HG03139 (cell line): ENCODE data around the gene DUOXA1.

ENCODE experiments used
- ATAC-seq: cut with Tn5 transposase; IDR thresholded peaks from one replicate; pipeline ENCODE4 v1.9.1; 2021; ENCODE audit not compliant: unreplicated experiment

The DUOXA1 gene

DNA sequence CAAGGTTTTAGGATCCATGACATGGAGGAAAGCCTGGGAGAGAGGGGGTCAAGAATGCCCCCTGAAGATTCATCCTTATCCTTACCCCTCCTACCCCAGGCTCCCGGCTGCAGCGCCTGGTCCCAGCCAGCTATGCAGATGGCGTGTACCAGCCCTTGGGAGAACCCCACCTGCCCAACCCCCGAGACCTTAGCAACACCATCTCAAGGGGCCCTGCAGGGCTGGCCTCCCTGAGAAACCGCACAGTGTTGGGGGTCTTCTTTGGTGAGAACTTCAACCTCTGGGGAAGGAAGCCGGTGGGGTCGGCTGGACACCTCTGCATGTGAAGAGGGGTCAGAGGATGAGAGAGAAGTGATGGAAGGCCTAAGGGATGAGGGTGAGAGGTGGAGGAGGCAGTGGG lies 4.4 kb upstream of the DUOXA1 start:
- no peak for ATAC-seq

DNA sequence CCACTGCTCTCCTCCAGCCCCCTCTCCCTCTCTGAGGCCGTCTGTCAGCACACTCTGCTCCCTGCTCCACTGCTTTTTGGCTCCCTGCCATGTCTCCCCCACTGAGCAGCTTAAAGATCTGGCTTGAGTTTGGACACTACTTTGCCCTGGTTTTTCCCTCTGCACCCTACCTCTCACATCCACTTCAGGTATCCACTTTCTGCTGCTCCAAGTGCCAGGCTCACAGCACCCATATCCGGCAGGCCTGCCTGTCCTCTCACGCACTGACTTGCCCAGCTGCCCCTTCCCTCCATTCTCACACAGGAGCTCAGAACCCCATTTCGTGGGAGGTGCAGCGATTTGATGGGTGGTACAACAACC lies 3.9 kb upstream of the DUOXA1 start:
- no peak for ATAC-seq

DNA sequence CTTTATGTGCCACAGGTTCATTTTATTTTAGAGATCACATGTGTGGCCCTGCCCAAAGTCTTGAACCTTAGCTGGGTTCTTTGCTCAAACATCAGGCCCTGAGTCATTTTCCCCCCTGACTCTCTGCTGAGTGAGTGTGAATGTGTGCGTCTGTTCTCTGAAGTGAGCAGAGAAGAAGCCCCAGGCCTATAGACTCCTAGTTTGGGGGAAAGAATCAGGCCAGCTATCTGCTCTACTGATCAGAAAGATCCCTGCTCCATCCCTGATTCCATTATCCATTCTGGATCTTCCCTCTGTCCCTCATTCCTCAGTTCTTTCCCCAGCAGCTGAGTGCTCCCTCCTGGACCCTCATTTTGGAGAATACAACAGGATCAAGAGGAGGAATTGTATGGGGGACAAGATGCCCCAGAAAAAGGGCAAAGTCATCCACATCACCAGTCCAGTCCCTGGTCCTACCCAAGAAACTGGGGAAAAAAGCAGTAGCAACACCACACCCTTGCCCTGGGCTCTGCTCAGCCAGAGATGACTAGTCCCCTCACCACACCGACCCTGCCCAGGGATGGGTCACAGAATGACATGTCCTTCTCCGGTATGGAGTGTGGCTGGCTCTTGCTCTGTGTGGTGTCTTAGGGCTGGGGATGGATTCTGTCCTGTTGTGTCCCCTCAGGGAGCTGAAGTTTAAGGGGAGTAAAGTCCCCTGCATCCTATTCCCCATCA lies 3.3 kb upstream of the DUOXA1 start:
- no peak for ATAC-seq

DNA sequence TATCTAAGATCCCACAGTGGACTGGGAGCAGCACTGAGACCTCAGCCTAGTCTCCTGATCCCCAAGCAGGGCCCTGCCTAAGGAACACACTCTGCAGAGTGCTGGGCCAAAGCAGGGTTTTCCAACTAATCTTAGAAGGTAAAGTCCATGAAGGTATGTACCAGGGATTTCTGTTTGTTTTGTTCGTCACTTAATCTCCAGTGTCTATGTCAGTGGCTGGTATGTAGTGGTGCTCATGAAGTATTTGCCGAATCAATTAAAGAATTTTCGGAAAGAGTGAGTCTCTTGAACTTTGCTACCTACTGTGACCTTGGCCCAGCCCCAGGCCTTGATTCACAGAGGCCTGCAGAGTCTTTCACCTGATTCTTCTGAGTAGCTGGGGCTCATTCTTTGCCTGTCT lies 1.8 kb upstream of the DUOXA1 start:
- ATAC-seq: no peak

DNA sequence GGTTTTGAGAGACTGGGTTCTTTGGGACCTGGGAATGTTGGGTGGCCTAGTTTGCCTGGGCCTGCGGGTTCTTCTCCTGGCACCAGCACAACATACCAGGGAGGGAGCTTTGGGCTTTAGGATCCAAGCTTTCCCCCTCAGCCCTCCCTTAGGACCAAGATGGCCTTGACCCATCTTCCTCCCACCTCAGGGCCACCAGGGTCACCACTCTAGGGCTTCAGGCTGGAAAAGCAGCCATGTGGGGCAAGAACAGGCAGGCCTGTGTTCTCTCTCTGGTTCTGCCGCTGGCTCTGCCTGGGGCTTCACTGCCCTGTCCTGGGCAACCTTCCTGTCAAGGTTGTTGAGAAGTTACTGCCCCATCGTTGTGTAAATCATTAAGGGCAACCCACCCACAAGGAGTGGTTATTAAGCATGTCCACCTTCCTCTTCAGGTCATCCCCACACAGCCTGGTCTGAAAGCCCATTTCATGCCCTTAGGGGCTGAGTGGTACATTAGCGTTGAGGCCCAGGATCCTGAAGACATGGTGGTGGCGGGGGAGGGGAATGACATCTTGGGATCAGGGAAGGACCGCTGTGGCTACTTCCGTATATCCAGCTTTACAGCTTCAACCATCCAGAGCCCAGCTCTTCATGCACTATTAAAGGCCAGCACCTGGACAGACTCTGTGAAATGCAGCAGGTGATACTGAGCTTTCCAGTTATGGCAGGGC lies 767 bp upstream of the DUOXA1 start:
- ATAC-seq: no peak

DNA sequence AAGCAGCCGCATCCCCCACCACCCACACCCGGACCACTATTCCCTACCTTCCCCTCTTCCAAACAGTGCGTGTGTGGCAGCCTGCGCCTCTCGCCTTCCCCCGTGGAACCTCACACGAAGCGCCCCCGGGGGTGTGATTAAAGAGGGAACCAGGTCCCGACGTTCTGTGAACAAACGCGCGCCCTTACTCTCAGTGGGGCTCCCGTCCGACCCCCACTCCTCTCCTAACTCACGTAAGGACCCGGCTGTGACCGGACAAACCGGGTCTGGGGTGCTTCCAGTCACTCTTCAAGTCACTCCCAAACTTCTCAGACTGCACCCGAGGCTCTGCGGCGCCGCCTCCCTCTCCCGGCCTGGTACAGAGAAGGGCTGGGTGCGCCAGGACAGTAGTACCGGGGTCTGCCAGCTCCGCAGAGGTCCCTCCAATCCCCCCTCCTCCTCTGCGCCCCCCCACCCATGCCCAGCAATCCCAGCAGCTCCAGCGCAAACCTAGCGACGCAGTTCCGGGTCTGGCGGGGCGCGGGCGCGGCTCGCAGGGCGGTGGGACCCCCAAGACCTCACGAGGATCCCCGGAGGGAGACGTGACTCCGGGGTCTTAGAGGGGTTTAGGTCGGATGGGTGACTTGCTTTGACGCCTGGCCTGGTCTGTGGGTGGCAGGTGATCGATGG lies 574 bp downstream of the DUOXA1 start:
- ATAC-seq: no peak

DNA sequence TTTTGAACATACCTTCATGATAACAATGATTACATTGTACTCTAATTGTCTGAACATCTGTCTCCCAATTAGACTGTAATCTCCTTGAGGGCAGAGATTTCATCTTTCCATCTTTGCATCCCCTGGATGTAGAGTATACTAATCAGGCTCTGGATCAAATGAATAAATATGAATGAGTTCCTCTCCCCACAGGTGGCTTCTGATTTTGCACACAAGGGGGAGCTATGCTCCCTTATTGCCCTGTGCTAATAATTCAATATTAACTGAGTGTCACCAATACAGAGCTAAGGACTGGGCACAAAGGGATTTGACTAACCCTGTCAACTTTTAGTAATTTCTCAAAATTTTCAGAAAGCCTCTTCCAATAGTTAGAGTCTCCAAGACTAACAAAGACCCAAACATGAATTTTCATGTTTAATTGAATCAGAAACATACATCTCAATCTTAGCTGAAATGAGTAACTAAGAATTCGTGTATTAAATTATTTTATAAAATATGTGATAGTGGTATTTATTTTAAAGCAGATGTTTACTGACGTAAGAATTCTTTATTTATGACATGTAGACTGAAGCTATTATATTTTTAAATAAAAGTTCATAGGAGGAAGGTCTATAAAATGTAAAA lies 3.0 kb downstream of the DUOXA1 start:
- ATAC-seq: no peak

DNA sequence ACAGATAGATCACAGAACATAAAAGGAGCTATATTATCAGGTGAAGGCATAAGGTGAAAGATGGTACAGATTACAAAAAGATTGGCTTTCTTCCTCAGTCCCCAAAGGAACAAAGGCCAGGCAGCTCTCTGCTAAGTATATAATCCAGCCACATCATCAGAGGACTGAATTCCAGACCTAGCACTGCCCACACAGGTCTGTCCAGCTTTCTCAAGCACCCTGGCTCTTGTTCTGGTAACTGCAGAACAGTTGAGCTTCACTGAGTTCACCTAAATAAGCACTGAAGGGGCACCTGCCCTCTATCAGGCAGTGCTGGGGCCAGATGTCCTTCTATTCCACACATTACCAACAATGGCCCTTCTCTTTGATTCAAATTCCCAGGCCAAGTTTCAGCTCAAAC lies 6.3 kb downstream of the DUOXA1 start:
- no peak for ATAC-seq

DNA sequence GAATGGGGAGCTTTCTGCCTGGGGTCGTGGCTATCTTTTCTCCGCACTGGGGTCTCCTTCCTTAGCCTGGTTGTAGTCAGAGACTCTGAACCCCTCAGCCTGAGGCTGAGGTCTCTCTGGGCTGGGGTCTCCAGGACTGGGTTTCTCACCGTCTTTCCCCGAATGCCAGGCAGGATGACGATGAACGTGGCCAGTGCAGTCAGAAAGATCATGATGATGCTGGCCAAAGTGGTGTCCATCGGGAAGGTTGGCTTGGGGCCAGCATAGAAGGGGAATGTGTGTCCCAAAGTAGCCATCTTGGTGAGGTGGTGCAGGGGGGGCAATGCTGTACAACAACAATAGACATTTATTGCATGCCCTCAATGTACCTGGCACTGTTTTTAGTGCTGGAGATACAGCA lies 7.0 kb downstream of the DUOXA1 start:
- no peak for ATAC-seq

DNA sequence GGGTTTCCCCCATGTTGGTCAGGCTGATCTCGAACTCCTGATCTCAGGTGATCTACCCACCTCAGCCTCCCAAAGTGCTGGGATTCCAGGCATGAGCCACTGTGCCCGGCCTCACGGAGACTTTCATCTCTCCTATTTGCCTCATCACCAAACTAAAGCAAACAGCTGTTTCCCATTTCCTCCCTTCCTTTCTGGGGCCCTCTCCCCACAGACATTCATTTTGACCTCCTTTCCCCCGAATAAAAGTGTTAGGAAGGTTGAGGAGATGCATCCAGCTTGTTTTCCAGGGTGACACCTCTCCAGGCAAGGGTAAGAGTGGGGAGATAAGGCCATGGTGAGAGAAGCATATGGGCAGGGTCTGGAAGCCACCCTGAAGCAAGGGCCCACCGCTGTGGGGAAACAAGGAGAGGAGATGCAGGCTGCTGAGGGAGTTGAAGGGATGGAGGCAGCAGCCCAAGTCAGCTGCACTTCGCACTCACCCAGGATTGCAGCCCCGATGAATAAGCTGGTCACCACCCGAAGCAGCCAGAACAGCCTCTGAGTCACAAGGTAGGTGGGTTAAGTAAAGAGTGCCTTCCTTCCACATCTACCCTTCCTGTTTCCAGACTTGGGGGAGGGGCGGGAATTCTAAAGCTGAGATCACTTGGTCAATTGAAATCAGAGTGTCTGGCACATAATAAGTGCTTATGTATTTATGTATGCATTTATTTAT lies 7.8 kb downstream of the DUOXA1 start:
- no peak for ATAC-seq

DNA sequence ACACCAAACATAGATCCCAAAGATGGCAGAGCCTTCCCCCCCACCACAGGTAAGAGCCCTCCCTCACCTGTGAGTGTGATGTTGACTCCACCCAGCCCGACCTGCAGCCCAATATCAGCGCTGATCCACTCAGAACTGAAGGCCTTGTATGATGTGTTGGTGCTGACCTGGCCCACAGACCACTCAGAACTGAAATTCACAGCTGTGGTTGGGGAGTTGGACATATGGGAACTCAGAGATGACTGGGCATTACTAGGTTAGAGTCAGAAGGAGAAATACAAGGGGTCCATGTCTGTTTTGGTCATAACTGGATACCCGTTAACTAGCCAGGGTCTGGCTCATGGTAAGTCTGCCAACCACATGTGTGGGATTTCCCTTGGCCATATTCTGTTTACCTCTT lies 8.7 kb downstream of the DUOXA1 start:
- no peak for ATAC-seq

DNA sequence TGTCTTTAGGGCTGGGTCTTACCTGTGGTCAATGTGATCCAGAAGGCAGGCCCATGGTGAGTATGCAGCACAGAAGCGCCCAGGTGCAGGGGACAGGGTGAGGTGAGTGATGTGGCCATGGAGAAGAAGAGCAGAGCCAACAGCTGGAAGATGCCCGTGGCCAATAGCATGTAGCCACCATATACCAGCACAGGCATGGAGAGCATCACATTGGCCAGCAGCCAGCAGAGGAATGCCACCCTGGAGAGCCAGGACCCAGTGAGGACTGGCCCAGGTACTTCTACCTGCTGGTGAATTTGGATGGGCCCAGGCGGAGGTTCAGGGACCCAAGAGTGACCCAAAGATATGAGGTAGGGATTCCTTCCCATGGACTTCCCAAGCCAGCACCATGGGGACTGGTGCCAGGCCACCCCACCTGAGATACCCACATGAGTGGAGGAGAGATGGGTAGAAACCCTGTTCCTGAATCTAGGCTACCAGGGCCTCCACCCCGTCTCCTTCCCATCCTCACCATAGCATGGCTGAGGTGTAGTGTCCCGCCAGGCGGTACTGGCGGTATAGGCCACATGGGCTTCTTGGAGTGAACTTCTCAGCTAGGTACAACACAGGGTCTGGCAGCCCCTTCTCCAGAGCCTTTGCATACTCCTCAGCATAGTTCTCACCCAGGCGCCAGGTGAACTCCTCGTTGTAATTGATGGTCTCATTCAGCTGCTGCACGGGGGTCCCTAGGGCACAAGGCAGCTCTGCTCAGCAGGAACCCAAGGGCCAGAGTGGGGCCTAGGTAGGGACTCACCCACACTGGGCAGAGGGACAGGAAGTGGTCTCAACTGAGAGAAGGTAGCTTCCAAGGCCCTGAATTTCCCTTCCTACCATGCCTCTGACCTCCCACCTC lies 9.4 kb downstream of the DUOXA1 start:
- ATAC-seq: no peak

DNA sequence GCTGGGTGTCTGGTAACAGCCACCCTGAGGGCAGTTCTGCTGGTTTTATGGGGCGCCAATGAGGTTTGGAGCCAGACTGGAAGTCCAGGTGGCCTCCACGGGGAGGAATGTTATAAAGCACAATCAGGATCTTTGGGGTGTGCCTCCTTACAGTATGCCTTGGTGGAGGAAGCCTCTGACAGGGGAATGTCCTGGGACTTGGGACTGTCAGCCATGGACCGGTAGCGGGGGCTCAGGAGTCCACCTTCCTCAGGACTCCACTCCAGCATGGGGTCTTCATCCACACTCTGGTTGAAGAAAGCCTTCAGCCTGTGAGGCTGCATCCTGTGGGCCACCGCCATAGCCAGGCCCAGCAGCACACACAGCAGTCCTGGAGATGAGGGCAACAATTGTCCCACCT lies 10.7 kb downstream of the DUOXA1 start:
- no peak for ATAC-seq

DNA sequence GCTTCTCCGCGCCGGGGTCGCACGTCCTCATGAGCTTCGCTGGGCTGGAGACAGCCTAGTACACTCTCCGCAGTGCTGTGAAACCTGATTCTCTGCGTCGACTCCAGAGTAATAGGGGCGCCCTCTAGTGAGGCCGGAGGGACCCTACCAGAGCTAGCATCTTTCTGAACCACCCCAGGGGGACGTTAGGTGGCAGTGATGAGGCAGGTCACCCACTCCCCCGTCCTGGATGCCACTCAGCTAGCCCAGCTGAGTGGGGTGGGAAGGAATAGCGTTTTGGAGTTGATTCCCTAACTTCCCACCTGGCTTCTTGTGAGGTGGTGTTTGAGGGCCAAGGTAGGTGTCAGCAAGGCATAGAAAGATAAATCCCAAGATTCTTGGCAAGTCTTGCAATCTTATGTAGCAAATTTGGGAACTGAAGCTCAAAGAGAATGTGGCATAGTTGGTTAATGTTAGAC lies 11.5 kb downstream of the DUOXA1 start:
- ATAC-seq: peak; percentile 91

DNA sequence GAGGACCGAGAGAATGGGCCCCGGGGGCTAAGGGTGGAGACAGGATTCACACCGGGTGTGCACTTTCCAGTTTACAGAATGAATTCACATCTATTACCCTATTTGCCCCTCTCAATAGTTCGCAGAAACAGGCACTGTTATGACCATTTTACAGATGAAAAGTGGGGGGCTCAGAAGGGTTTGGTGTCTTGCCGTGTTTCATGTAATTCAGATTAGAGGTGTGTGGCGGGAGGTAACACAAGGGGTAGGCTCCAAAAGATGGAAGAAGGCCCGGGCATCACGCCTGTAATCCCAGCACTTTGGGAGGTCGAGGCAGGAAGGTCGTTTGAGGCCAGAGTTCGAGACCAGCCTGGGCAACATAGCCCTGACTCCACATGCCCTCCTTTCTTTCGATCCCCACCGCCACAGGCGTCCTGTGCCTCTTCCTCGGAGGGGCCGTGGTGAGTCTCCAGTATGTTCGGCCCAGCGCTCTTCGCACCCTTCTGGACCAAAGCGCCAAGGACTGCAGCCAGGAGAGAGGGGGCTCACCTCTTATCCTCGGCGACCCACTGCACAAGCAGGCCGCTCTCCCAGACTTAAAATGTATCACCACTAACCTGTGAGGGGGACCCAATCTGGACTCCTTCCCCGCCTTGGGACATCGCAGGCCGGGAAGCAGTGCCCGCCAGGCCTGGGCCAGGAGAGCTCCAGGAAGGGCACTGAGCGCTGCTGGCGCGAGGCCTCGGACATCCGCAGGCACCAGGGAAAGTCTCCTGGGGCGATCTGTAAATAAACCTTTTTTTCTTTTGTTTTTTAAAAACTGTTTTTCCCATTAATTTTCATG lies 12.2 kb downstream of the DUOXA1 start:
- no peak for ATAC-seq

DNA sequence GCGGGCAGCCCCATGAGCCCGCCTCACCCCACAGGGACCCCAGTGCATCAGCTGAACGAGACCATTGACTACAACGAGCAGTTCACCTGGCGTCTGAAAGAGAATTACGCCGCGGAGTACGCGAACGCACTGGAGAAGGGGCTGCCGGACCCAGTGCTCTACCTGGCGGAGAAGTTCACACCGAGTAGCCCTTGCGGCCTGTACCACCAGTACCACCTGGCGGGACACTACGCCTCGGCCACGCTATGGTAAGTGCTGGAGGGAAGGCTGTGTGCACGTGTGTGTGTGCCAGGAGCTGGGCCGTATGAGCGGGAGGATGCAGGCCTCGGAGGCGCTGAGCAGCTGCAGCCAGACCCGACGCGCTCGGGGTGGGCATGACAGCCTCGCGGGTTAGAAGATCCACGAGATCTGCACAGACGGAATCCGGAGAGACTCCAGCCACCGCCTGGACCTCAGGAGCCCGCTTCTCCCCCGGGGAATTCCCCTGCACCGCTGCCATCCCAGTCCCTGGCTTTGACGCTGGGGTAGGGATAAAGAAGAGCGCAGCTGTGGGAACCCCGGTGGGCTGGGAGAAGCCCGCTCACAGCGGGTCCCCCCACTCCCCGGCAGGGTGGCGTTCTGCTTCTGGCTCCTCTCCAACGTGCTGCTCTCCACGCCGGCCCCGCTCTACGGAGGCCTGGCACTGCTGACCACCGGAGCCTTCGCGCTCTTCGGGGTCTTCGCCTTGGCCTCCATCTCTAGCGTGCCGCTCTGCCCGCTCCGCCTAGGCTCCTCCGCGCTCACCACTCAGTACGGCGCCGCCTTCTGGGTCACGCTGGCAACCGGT lies 13.0 kb downstream of the DUOXA1 start:
- no peak for ATAC-seq

DNA sequence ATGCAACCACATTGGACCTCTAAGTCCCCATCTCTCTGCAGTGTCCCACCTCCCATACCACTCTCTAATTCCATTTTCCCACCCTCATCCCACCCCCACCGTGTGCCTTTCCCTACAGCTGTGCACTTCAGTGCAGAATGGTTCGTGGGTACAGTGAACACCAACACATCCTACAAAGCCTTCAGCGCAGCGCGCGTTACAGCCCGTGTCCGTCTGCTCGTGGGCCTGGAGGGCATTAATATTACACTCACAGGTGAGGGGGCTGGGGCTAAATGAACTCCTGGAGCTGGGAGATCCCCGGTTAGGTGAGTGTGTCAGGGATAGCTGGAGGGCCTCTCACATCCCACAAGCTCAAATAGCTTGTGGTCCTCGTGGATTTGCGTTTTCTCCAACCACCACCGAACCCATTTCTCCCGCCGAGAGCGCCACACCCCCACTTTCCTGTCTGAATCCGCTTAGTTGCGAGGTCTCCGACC lies 13.6 kb downstream of the DUOXA1 start:
- no peak for ATAC-seq

DNA sequence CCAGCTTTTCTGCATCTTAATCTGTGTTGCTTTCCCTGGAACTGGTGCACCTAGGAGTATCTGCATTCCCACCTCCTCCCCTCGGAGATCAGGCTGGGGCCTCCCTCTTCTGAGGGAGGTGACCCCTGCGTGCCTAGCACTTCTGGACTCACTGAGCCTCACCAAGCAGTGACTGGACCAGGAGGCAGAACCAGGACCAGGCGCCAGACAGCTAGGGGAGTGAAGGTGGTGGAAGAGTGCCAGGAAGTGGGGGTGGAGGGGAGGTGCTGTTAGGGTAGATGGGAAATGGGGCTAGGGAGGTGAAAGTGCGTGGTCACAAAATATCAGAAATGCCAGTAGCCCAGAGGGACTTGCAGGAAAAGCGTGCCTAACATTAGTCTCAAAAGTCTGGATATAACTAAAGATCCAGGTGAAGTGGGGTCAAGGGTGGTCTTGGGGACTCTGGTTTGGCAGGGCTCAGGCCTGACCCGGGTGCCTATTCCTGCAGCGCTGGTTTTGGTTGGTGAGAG lies 14.3 kb downstream of the DUOXA1 start:
- ATAC-seq: no peak
